ENCODE measurements around the gene SMYD4. TPM values are rescaled to one million over a fixed set of nuclear protein-coding genes. Genes with fewer than 3 reads are reported as not detected.

The SMYD4 gene
- total RNA-seq, 1 donor from 2014 or later, result 21.8 TPM

DNA sequence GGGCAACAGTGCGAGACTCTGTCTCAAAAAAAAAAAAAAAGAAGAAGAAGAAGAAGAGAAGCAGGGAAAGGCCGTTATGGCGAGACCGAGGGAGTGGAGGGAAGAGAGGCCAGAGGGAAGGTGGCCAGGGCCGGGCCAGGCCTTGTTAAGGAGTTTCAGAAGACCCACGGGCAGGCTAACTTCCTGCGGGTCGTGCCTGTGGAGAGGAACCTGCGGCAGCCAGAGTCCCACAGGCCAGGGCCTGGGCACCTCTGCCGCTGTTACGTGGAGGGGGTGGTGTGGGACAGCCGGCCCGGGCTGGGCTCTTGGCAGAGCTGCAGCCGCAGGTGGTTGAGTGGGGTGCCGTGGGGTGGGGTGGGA, 99.8 kb downstream of the SMYD4 start:
- Mint-ChIP-seq H3K27ac (peak overlapping the region; percentile 22), H3K9me3 (no peaks in the 10 kb centered on the region), H3K36me3 (ENCODE audit: low read depth) (peaks cover 50% of the 10 kb centered on the region), H3K27me3 (no peaks in the 10 kb centered on the region), H3K4me3 (no peak overlapping the region), H3K4me1 (peaks cover 61% of the 10 kb centered on the region)
- intact Hi-C loops (cut with micrococcal nuclease), result no loop called here
- CTCF ChIA-PET, result no interaction called here
- TF ChIP-seq, protein P1, sequence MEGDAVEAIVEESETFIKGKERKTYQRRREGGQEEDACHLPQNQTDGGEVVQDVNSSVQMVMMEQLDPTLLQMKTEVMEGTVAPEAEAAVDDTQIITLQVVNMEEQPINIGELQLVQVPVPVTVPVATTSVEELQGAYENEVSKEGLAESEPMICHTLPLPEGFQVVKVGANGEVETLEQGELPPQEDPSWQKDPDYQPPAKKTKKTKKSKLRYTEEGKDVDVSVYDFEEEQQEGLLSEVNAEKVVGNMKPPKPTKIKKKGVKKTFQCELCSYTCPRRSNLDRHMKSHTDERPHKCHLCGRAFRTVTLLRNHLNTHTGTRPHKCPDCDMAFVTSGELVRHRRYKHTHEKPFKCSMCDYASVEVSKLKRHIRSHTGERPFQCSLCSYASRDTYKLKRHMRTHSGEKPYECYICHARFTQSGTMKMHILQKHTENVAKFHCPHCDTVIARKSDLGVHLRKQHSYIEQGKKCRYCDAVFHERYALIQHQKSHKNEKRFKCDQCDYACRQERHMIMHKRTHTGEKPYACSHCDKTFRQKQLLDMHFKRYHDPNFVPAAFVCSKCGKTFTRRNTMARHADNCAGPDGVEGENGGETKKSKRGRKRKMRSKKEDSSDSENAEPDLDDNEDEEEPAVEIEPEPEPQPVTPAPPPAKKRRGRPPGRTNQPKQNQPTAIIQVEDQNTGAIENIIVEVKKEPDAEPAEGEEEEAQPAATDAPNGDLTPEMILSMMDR (IDR thresholded peaks at IDR 0.05), result no peak
- POLR2A ChIA-PET, result interaction anchor here (0.6 to 1.1 kb wide), 2 partner anchors 9 to 34 kb away, joined by 3 read pairs; no protein-coding TSS in a partner anchor
- no peak for ATAC-seq (ENCODE audit: low read depth)
- DNase-seq, result no peak

Other genes starting within 250 kb of the SMYD4 start
- gene SLC43A2, start 201.1 kb downstream of the SMYD4 start, total RNA-seq, result 148 and 167 TPM in 2 replicates
- gene SCARF1, start 184.2 kb downstream of the SMYD4 start, total RNA-seq, result 6.6 and 8.0 TPM in 2 replicates
- 9.7 and 9.8 TPM in 2 replicates for gene RILP, start 180.0 kb downstream of the SMYD4 start, total RNA-seq
- gene PRPF8, start 145.0 kb downstream of the SMYD4 start, total RNA-seq, result 401 and 442 TPM in 2 replicates
- 0.02 and 0.04 TPM in 2 replicates for gene TLCD2, start 119.5 kb downstream of the SMYD4 start, total RNA-seq
- gene WDR81, start 105.2 kb downstream of the SMYD4 start, total RNA-seq, result 42.7 and 48.4 TPM in 2 replicates
- gene SERPINF2, start 87.0 kb downstream of the SMYD4 start, total RNA-seq, result 0.82 and 1.3 TPM in 2 replicates
- 8.7 and 14.8 TPM in 2 replicates for gene SERPINF1, start 67.8 kb downstream of the SMYD4 start, total RNA-seq
- 99.8 and 109 TPM in 2 replicates for gene RPA1, start 103 bp upstream of the SMYD4 start, total RNA-seq
- not detected in 2 replicates for gene RTN4RL1, start 195.4 kb upstream of the SMYD4 start, total RNA-seq
- 49.3 and 63.4 TPM in 2 replicates for gene DPH1, start 200.3 kb upstream of the SMYD4 start, total RNA-seq
- gene OVCA2, start 212.1 kb upstream of the SMYD4 start, total RNA-seq, result 29.4 and 31.2 TPM in 2 replicates
- gene HIC1, start 225.2 kb upstream of the SMYD4 start, total RNA-seq, result 8.3 and 9.3 TPM in 2 replicates